AG08395 (cell line): ENCODE measurements around the gene C6.
"Not testable (repeated sequence)": the region's sequence is repeated elsewhere in the genome, so short reads cannot be mapped to it uniquely, and the experiment has no call there.

Experiments used
- DNase-seq: peaks from one replicate; pipeline ENCODE4 v3.0.0; 2012; ENCODE audit warnings: mixed read lengths, low spot score

Gene C6

DNA sequence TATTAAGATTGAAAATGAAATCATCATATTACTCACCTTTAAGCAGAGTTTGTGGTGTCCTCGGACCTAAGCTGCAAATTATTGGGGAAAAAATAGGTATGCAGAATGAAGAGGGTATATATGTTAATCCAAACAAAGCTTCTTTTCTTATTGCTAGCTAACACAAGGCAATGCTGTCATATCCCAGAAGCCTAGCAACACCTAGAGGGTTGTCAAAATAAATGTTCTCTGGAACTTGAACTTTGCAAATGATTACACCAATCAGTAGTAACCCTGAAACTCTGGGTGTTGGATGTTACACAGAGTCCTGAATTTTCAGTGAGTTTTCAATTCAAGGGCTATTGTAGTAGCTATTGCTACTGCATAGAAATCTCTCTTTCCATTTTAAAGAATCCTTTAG is at the start of gene C6:
Gene C6 (minus strand): TSS at position 193 of the 400 bp plus-strand sequence. CDS start 10,302 bp downstream, outside the sequence.
- DNase-seq, result no peak

DNA sequence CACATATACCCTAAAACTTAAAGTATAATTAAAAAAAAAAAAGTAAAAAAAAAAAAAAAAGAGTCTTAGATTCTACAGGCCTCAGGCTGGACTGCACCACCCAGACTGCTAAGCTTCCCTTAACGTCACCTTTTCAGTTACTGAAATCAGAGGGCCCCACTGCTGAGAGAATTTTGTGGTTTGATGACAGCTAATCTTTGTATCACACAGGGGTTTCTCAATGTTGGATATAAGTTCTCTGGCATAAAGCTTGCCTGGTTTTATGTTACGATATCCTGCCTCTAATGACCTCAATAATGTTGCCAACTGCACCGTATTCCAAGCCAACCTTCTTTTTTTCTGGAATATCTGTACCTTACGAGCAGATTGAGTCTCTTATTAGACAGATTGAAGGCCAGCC is 43.1 kb upstream of the C6 start:
- DNase-seq, result no peak

DNA sequence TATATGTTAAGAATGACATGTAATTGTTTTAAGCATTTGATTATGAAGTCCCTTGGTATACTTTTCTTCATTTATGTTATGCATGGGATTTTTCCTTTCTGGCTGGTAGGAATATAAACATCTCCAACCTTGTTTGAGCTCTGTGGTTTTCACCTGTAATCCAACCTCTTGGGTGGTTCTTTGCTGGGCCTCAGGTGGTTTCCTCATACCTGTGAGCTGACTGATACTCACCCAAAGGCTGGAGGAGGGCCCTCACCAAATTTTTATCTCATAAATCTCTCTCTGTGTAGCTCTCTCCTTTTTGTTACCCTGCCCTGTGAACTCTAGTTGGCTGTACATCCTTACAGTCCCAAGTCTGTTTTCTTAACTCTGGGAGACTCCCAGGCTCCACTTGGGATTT is 39.8 kb upstream of the C6 start:
- DNase-seq, result no peak

DNA sequence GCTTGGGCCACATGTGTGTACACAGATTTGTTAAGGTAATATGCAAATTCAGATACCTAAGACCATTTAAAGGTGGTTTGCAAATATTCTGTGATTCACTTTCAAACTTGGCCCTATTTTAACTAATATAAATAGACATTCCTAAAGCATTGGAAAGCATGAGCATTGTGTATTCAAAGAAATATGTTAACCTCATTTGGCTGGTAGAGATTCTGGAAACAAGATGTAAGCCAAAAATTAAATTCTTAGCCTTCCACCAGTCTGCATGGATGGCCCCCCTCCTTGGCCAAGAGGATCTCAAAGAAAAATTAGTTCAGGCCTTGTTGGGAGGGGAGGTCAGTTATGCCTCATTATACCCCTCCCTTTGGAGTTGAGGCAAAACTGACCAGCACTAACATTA is 38.7 kb upstream of the C6 start:
- DNase-seq, result no peak

DNA sequence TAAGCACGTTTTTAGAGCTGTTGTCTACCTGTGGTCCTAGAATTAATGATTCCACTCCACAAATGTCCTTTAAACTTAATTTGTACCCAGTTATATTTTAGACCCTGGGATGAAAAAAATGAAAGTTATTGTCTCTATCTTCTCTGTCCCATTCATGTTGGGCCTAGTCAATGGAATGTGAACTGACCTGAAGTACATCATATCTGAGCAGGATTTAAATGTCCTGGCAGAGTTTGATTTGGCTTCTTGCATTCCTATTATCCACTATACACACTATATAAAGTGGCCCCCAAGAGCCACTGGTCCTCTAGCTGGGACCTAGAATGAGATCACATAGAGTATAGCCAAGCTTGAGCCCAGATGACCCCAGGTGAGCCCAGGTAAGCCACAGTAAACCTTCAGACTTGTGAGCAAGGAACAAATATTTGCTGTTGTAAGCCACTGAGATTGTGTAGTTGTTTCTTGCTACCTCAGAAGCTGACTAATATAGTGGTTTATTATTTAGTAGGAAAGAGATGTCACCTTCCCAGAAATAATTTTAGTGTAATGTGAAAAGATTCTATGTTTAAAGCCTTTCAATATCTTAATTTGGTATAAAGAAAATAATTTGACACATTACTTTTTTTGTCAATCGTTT is 37.1 kb upstream of the C6 start:
- no peak for DNase-seq

DNA sequence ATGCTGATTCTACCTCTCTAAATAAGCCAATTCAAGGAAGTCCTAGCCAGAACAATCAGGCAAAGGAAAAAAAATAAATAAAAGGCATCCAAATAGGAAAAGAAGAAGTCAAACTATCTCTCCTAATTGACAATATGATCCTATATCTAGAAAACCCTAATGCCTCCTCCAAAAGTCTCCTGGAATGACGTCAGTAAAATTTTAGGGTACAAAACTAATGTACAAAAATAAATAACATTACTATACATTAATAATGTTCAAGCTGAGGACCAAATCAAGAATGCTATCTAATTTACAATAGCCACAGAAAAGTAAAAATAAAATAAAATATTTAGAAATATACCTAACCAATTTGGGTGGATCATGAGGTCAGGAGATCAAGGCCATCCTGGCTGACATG is 33.8 kb upstream of the C6 start:
- no peak for DNase-seq

DNA sequence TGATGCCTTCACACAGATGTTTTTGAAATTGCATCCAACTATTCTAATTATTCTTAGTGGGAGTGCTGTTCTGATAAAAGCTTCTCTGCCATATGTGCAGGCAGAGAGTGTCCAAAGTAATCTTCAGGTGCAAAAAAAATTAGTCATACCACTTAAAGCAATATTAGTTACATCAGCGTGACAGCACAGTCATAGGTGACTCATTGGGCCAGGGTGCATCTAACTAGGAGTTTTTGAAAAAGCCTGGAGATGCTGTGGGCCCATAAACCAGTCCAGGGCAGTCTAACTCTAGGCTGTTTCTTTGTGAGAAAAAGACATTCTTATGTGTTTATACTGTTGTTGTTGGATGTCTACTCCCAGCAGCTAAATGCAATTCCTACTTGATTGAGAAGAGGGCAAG is 33.0 kb upstream of the C6 start:
- DNase-seq, result no peak

DNA sequence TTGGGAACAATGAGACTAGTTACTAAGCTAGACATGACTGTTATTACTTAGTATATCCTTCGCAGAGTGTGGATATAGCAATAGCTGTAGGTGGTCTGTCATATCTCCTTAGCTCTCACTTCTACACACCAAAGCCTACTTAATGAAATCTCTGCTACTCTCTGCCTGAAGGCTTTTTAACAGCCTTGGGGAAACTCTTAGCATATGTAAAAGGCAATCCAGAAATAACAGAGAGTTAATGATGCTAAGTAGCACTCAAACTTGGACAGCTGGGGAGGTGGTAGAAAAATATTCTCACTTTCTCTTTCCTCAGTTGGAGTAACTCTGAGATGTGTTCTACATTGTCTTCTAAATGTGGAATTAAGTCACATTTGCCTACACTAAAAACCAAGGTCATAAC is 30.2 kb upstream of the C6 start:
- DNase-seq, result no peak

DNA sequence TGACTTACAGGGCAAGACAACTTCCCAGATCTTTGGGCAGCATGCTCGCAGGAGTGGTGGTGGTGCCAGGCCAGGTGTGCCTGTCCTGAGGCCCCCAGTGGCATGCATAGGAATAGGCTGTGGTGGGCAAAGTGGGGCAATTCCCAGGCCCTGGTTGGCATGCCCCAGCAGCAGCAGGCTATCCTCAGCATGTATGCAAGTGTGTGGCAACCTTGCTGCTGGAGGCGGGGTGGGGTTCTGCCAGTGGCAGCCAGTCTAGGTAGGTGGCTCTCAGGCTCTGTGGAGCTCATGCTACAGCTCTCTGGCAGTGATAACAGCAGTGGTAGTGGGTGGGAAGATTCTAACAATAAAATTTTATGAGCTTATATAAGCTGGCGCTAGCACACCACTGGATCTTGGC is 27.7 kb upstream of the C6 start:
- no peak for DNase-seq

DNA sequence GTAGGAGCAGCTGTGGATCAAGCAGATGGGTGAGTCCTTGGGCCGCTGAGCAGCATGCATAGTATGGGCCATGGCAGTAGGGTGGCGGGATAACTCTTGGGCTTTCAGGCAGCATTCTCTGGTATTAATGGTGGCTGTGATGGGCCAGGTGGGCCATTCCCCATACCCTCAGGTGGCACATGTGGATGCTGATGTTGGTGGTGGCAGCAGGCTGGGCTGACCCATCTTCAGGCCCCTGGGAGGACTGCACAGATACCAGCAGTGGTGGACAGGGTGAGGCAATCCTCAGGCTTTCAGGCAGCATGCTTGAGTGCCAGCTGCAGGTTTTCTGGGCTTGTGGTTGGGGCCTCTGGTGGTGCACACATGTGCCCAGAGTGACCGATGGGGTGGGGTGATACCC is 27.1 kb upstream of the C6 start:
- no peak for DNase-seq

DNA sequence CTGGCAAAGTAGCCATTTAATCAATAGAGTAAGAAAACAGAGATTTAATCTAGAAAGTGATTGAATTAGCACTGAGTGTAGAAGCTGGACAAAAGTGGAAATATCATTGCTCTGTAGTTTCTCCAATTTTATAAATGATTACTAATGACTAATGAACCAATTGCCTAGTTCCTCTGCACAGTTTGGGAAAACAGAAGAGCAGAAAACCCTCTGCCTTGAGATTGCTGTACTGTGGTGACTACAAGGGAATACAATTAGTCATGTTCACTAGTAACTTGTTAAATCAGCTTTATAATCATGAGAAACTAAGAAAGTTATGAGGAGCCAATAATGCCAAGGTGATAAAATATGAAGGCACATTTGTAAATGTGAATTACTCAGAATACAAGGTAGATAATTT is 21.1 kb upstream of the C6 start:
- DNase-seq, result no peak

DNA sequence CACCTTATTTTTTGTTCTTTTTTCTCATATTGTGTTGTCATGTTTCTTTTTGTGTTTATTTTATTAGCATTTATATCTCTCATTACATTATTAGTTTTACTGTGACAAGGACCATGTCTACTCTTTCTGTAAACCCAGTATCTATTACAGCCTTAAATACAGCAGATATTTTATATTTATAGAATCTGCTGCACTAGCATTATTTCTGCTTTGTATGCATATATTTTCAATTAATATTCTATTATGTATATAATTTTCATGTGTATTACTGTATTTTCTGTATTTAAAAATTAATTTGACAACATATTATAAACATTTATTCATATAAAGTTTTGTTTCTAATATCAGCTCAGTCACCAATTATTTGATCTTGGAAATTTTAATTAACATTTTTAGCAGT is 19.5 kb upstream of the C6 start:
- DNase-seq, result no peak

DNA sequence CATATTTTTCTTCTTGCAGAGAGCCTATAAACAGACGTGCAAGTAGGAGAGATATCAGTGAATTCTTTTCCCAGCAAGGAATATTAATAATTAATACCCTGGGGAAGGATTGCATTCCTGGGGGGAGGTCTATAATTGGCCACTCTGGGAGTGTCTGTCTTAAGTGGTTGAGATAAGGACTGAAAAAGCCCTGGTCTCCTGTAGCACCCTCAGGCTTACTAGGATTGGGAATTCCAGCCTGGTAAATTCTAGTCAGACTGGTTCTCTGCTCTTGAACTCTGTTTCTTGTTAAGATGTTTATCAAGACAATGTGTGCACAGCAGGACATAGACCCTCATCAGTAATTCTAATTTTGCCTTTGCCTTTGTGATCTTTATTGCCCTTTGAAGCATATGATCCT is 16.9 kb upstream of the C6 start:
- DNase-seq, result not testable (repeated sequence)

DNA sequence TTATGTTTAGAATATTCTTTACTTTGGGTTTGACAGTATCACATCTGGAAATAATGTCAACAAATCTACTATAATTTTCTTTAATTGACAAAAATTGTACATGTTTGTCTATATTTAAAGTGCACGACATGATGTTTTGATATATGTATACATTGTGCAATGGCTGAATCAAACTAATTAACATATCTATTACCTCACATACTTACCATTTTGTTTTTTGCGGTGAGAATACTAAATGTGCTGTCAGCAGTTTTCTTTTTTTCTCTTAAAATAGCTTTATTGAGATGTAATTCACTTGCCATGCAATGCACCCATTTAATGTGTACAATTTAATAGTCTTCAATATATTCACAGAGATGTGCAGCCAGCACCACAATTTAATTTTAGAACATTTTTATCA is 10.6 kb upstream of the C6 start:
- no peak for DNase-seq

DNA sequence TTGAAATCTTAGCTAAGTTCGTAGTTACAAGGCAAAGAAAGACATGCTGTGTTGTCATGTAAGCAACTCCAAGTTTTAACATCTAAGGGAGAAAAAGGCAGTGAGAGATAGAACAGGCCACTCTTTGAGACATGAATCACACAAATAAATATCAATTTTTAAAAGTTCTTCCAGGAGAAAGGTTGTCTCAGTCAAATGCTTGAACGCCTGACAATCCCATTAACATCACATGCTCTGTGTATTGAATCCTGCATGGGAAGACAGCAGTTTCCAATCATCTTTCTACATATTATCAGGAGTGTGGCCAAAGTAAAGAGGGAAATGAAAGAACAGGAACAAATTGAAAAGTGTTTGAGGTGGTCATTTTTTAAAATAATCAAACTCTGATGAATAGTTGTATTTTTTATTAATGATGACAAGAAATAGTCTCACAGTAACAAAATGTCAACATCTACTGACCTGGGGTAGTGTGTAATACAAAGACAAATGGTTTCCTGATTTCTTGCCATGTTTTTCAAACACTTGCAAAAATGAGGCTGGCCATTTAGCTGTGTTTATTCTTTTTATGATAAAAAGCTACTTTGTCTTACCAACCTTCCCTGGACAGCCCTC is 6.4 kb upstream of the C6 start:
- no peak for DNase-seq

DNA sequence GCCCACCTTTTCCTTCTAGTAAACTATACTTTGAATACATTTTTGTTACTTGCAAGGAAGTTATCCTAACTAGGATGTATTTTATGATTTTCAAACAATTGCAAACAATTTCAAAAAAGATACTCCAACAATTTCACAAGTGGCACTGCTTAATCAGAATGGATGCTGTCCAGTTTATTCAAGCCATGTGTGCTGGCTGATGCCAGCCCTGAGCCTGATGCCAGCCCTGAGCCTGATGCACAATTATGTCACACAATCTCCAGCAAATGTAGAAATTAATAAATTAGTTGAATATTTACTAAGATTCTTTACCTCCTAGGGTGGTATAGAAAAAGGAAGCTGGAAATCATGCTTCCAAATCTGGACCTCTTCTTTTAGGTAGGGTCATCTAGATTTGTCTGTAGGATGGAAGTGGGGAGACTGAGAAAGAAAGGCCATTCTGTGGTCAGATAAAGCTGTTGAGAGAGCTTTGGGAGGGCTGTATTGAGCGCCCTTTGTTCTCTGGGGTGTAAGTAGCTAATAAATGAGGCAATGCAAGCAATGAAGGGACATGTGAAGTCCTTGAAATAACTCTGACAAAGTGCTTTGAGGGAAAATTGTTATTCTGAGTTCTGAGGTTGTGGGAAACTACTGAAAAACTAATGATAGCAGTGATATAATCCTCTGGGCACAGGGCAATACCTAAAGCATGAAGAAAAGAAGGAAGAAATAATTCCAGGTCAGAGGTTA is 5.8 kb upstream of the C6 start:
- no peak for DNase-seq

DNA sequence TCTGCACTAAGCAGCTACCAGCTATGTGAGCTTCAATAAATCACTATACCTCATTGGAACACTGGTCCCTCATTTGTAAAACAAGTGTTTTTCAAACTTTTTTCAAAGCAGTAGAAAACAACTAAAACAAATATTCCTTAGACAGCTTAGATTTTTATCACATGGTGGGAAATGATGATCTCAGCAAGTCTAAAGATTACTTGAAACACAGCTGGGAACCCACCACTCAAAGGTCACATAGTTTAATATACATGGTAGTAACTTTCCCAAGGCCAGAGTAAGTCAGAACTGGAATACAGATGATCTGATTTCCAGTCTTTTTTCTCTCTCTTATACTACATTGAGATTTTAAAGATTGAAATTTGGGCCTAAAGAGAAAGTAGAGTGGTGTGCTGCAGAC is 850 bp upstream of the C6 start:
- DNase-seq, result no peak

DNA sequence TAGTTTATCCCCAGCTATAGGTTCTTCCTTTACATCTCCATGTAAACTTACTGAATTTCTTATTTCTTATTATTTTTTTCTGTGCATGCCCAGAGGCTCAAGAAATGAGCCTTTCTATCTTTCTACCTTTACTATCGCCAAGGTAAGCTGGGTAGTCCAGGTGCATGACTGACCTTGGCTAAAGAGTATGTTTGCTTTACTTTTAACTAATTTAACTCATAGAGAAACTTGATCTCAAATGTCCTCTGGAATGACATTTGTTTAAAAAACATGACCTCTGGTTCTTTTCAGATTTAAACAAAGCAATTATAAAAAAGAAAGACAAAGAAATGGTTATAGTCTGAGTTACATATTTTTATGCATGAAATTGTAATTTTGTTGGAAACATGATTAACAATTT is 397 bp downstream of the C6 start:
- no peak for DNase-seq

DNA sequence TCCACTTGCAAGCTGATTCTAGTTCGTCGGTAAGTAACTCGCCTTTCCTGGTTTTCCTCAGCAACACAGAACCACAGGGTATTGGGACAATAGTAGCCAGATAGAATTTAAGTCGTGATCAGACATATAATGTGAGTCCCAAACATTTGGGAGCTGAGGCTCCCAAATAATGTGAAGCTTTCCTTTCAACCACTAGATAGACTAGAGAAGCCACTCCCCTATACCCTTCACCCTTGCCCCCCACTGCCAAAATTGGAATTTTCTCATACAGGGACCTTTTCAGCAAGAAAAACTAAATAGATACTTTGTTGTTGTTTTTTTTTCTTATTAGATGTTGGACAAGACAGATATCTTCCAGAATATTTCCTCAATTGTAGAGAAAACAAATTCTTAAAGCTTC is 1.9 kb downstream of the C6 start:
- DNase-seq, result no peak

DNA sequence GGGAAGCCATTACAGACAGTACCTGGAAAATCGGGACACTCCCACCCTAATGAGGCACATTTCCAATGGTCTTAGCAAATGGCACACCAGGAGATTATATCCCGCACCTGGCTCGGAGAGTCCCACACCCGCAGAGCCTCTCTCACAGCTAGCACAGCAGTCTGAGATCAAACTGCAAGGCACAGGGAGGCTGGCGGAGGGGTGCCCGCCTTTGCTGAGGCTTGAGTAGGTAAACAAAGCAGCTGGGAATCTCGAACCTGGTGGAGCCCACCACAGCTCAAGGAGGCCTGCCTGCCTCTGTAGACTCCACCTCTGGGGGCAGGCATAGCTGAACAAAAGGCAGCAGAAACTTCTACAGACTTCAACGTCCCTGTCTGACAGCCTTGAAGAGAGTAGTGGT is 7.9 kb downstream of the C6 start:
- DNase-seq, result not testable (repeated sequence)

DNA sequence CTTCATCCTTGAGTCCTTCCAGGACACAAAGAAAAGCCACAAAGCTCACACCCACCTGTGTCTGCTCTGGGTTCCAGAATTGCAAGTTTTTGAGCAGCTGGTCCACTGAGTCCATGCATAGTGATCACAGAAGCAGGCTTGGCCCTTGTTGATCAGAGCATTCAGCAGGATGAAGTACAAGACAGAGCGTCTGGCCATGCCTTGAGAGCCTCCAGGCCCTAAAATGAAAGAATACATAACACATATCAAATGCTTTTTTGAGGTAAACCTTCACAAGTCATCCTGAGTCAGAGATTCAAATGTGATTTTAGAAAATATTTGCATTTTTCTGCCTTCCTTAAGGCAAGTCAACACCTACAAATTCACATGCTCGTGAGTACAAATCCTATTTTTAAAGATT is 10.3 kb downstream of the C6 start:
- DNase-seq, result no peak

DNA sequence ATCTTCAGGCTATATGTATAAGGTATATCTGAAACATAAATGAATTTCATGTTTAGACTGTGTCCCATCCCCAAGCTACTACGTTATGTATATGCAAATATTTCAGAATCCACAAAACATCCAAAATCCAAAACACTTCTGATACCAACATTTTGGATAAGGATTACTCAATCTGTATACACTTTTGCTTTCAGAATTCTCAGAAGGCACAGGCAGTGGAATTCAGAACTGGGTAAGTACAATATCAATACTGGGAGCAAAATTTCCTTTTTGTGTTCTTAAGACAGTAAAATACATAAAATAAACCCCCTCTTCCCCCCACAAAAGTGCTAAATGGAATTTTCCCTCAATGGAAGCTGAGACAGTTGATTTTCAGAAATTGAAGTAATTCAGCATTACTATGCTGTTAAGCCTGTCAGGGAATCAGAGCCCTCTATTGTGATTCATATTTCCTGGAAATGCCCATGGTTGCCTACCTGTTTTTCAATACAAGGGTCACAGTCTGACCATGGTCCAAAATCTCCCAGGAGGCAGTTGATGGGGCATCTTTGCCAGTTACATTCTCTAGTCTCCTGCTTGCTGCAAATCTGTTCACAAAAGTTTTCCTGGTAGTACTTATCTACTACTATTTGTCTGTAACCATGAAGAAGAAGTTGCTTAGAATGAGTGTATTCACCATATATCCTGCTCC is 12.1 kb downstream of the C6 start:
- no peak for DNase-seq

DNA sequence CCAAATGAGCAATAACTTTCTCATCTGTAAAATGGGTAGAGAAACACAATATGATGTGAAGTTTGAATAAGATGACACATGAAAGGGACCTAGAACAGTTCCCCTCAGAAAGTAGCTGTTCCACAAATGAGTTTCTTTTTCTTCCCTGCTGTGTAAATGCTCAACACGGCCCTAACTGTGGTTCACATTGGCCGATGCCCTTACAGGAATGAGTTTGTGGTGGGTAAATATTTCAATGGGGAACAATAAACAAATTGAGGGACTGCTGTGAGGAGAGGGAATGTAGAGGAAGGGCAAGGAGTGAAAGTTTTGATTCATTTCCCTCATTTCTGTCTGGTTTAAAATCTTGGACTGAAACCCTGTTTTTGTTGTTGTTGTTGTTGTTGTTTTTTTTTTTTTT is 12.8 kb downstream of the C6 start:
- no peak for DNase-seq
